Stimulated activated CD4-positive, alpha-beta T cell treated with anti-CD3 and anti-CD28 coated beads, Interleukin-12 subunit alpha, Interleukin-12 subunit beta, amount 100 ng/mL, for 24 hours (primary cell): ENCODE data around the gene MARK1.
"Not testable (repeated sequence)": the region's sequence is repeated elsewhere in the genome, so short reads cannot be mapped to it uniquely, and the experiment has no call there.

Experiments used
- DNase-seq, 2 experiments: peaks; one replicate each; pipeline ENCODE4 v3.0.0-alpha.2; 2020; ENCODE audit warnings: low read depth in 2 of 2

The MARK1 gene

DNA sequence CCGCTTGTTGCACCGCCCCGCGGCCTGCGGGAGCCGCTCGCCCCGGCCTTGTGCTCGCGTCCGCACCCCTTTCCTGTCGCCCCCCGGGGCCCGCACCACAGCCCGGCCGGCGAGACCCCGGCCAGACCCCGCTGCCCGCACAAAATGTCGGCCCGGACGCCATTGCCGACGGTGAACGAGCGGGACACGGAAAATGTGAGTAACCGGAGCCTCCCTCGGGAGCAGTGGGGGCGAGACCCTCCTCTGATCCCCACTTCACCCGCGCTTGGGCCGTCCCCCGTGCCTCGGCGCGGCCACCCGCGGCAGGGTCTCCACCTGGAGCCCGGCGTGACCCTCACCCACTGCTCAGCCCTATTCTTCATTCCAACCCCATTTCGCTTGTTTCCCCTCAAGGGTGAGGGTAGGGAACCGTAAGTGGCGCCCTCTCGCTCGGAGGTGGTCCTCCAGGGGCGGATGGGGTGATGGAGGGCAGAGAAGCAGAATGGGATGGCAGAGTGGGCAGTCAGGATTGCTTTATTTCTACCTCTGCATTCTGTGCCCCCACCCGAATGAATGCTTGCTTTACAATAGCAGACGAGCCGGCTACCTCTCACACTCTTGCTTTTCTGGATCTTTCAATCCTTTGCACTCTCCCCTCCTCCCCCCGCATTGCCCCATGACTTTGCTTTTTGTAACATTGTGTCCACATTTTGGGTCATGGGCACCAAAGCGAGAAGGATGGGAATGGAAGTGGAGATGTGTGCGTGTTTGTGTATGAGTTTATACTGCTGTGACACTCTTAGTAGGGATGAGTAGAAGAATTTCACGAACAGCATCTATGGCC is 954 bp downstream of the MARK1 start:
- no peak for DNase-seq

DNA sequence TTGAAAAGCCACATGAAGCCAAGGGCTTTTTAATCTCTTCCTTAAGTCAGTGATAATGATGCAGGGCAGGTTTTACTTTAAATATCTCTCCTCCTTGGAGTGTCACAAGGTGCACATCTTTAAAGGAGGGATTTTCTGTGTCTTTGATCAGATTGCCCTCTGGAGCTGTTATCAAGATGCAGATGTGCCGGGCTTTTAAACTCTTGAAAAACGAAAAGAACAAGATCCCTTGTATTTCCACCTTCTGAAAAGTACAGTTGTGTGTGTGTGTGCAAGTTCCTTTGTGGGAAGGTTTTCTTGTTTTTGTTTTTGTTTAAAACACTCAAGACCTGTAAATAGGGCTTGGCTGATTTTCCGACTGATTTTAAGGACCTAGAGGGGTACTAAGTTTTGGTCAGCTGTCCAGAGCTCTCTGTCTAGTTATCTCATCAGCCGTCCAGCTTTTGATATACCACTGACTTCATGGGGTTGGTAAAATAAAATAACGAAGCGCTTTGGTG is 1.6 kb downstream of the MARK1 start:
- no peak for DNase-seq

DNA sequence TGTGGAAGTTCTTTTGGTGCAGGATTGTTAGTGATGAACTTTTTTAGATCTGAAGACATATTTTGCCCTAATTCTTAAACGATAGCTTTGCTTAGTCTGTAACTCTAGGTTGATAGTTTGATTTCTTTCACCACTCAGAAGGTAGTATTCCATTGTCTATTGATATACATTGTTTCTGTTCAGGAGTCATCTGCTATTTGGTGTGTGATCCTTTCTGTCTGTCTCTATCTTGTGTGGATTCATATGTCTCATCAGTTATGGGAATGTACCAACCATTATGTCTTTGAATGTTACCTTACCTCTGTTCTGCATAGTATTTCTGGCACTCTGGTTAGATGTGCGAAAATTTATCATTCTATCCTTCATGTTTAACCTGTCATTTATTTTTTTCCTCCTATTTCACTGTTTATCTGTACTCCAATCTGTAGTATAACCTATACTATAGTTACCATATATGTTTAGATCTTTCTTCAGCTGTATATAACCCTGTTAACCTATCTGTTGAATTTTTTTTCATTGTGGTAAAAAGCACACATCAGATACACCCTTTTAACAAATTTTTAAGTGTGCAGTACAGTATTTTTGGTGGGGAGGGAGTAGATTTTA is 5.7 kb downstream of the MARK1 start:
- DNase-seq = no peak

DNA sequence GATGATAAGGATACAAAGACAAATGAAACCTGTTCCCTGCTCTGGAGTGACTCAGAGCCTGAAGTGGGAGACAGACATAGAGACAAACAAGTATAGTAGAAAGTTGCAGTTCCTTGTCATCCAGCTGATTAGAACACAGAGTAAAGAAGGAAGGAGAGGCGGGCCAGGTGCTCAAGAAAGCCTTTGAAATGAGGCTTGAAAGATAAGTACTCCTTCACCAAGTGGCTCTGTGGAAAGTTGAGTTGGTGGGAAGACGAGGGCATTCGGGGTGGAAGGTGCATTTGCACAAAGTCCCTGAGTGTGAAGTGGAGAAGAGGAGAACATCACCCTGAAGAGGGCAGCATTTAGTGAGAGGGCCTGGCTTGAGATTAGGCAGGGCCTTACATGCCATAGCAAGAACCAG is 17.0 kb downstream of the MARK1 start:
- no peak for DNase-seq

DNA sequence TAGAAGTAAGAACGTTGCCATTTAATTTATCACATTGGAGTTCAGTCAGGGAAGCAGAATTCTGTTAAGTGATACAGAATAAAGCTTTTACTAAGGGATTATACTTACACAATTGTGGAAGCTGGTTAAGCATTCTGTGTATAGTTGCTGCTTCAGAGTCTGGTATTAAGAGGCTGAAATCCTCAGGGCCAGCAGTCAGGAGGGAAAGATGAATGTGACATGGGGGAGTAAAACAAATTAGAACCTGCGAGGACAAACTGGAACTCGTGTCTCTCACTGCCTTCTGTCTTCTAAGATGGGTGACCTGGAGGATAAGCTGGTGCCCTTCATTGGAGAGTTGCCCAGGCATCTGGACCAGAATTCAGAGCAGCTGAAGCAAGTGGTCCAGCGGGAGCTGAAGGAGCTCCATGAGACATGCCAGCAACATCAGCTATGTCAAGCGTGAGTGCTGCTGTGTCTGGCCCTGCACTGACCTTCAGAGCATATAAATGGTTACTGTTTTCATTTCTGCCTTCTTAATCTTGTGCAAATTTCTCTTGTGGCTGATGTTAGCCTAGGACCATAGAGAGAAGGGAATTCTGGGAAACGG is 23.0 kb downstream of the MARK1 start:
- no peak for DNase-seq

DNA sequence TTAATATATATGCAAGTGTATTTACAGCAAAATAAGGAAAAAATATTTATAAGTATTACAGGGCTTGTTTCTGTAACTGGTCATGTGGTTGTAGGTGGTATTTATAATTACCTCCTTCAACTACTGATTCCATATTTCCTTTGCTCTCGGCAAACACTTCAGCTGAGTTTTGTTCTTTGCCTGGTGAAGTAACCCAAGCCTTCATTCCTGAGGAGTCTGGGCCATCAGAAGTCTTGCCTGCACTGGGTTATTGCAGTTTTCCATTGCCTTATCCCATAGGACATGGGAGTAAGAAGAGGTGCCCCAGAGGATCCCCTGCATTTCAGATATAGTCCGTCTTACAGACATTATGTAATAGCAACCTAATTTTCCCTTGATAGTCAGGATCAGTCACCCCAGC is 23.8 kb downstream of the MARK1 start:
- DNase-seq = no peak

DNA sequence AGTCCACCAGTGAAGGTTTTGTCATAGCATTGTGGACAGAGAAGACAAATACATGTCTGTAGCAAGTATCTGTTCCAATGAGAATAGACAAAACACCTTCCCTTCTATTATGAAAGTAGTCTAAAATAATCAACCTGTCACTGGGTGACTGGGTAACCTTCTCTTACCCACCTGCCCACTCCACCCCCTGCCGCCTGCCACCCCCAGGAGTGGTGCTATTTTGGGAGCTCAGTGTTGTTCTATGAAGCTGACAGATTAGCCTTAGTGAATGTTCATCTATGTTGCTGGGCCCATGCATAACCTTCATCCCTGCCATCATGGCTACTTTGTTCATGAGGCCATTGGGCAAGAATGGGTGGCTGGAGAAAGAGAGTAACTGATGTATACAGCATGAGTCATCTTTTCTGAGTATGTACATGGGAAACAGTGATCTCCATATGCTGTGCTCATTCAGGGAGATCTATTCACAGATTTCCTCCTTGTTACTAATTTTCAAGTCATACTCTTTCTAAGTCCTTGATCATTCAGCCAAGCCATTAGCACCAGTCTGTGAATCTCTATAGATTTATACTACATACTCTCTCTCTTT is 24.8 kb downstream of the MARK1 start:
- no peak for DNase-seq

DNA sequence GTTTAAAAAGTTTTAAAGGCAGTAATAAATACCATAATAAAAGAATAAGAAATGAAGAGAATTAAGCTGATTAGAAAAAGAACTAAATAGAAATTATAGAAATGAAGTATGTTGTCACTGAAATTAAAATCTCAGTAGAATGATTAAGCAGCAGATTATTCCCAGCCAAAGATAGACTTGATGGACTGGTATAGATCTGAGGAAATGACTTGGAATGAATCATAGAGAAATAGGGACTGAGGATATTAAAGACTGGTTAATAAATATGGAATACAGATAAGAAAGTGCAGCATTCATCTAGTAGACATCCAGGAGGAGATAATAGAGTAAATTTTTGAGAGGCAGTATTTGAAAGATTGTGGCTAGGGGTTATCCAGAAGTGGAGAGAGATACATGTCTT is 28.7 kb downstream of the MARK1 start:
- no peak for DNase-seq

DNA sequence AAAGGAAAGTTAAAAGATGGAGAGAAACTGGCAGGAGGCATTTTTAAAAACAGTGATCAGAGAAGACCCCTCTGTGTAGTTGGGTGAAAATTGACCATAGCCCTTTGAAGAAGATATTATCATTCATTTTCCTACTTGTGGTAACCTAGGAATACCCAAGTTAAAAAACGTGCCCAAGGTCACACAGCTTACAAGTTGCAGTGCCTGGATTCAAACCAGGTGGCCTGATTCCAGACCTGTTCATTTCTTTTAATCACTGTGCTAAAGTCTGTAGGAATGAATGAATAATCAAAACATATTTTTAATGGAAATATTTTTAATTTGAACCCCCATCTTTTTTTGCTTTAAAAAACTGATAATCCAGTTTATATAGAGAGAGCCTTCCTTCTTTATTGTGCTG is 35.6 kb downstream of the MARK1 start:
- DNase-seq = no peak

DNA sequence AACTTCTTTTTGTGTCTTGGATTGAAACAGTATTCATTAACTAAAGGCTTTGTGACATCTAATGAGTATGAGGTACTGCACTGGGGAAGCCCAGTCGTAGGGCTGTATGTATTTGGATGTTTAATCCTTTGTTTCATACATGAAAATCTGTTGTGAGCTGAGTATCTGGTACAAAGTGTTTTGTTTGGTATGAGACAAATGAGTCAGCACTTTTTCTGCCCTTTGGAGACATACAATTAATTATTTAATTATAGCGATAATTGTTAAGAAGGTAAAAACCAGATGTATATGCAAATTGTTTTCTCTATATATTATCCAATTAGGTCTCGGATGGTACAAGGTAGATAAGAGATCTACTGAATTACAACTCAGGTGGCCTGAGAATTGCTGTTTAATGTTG is 36.3 kb downstream of the MARK1 start:
- DNase-seq = no peak

DNA sequence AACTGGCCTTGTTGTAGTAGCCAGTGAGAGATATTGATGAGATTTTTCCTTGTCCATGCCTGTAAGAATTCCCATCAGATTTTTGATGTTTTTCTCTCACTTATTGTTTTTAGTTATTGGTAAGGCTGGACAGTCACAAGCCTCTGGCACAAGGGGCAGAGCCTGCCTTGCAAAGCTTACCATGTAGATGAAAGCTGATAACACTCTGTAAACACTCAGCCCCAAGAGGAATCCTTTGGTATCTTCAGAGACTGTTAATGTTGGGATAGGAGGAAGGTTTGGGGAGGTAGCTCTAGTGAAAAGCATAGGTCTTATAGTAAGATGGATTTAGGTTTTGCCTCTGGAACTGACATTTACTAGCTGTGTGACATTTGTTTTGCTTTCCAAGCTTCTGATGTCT is 37.7 kb downstream of the MARK1 start:
- DNase-seq = no peak

DNA sequence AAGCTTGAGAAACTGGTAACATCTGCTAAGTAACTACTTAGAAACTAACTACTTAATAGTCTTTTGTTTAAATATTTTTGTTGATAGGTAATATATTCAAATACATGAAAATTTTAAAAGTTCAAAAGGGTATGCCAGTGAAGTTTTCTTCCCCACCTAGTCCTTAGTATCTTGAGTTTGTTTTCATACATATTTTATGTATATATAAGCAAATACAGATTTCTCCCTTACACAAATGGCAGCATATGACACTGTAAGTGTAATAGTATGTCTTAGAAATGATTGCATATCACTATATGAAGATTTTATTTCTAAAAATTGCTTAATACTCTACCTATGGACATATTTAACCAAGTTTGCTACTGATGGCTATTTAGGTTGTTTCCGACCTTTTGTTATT is 38.9 kb downstream of the MARK1 start:
- DNase-seq = no peak

DNA sequence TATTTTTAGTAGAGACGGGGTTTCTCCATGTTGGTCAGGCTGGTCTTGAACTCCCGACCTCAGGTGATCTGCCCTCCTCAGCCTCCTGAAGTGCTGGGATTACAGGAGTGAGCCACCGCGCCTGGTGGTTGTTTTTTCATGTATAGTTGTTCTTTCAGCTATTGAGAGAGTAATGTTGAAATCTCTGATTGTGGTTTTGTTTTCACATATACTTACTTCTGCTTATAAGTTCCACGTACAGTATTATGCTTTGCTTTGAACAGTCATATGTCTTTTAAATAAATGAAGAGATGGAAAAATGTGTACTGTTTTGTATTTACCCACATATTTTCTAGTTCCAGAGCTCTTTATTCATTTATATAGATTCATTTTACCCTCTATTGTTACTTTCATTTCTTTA is 44.5 kb downstream of the MARK1 start:
- no peak for DNase-seq

DNA sequence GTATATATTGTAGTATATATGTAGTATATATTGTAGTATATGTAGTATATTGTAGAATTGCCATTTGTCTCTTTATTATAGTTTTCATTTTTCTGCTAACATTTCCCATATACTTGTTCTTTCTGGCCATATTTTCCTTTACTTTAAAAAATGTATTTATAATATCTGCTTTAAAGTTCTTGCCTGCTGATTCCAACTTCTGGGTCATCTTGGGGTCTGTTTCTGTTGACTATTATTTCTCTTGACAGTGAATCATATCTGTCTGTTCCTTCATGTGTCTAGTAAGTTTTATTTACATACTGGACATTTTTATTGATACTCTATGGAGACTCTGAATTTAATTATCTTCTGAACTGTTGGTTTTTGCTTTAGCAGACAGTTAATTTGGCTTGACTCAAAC is 45.9 kb downstream of the MARK1 start:
- DNase-seq = no peak

DNA sequence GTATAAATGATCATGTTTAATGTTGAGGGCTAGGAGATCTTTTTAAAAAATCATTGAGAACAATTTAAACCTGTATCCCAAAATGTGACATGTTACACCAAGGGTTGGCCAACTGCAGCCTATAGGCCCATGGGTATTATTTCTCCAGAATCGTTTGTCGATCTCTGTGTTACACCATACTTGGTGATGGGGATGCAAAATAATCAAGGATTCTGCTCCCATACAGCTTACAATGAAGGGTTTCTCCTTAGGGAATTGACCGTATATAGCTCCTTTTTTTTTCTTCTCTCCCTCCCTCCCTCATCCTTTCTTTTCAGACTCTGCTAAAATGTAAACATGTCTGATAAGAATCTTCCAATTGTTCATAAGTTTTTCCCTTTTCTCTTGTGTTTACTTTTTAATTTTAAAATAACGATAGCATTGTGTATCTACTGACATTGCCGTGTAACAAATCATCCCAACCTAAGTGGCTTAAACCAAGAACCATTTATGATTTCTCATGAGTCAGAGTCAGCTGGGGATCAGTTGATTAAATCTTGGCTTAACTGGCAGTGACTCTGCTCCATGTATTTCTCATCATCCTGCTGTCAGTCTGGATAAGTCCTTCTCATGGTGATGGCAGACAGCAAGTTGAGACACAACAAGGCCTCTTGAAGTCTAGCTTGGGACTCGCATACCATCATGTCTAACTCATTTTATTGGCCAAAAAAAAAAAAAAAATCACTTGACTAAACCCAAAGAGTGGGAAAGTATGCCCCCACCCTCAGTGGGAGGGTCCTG is 48.0 kb downstream of the MARK1 start:
- DNase-seq = no peak

DNA sequence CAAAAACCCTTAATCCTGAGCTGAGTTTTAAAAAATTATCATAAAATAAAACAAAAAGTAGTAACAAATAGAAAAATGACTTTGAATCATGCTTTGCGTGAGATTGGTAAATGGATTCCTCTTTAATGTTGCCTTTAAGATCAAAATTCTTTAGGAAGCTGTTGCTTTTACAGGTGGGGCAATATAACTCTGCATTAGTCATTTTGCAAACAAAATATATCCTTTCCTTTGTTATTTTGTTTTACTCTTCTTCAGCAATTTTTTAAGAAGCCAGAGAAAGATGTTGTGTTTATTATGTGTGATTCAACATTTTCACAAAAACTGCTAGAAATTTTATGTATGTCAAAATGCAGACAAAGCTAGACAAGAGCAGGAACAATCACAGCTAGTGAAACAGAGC is 50.0 kb downstream of the MARK1 start:
- DNase-seq = no peak

DNA sequence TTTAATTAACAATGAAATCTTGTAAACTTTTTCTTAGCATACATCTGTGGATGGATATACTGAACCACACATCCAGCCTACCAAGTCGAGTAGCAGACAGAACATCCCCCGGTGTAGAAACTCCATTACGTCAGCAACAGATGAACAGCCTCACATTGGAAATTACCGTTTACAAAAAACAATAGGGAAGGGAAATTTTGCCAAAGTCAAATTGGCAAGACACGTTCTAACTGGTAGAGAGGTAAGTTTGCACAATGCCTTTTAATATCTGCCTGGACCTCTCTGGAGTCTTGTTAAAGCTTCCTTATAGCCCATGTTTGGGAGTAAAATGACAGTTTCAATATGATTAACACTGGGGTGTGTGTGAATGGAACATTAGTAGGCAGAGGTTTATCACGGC is 51.4 kb downstream of the MARK1 start:
- DNase-seq = no peak

DNA sequence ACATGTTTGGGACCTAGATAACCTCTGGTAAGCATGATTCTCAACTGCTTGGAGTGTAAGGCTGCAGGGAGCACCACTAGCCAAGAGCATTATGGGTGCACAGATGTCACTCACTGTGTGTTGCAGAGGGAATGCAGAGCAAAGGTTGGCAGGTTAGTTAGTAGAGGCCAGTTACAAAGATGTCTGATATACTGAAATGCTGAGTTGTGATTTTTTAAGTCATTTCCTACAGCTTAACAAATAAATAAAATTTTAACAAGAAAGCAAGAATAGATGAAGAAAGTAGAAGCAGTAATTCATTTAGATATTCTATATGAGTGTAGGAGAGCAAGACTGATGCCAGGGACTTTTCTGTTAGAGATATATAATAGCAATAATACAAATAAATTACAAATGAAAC is 64.8 kb downstream of the MARK1 start:
- DNase-seq = no peak

DNA sequence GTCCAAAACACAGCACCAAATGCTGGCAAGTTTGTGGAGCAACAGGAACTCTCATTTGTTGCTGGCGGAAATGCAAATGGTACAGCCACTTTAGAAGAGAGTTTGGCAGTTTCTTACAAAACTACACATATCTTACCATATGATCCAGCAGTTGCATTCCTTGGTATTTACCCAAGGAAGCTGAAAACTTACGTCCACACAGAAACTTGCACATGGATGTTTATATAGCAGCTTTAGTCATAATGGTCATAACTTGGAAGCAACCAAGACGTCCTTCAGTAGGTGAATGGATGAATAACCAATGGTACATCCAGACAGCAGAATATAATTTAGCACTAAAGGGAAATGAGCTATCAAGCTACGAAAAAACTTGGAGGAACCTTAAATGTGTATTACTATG is 66.4 kb downstream of the MARK1 start:
- no peak for DNase-seq

DNA sequence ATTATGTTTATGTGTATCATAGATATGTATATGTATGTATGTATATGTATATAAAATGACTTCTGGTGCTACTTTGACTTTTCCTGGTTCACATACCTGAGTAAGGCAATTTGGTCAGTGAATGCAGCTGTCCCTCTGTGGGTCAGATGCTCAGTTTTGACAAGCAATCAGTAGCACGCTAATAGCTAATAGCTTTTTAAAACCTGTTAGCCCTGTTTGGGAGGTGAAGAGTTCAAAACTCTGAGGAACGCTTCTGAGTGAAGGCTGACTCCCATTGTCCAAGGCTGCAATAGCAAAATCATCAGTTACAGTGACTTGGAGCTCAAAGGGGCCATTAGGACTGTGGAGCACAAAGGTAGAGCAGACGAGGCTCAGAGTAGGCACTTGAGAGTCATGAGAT is 67.2 kb downstream of the MARK1 start:
- DNase-seq = no peak

DNA sequence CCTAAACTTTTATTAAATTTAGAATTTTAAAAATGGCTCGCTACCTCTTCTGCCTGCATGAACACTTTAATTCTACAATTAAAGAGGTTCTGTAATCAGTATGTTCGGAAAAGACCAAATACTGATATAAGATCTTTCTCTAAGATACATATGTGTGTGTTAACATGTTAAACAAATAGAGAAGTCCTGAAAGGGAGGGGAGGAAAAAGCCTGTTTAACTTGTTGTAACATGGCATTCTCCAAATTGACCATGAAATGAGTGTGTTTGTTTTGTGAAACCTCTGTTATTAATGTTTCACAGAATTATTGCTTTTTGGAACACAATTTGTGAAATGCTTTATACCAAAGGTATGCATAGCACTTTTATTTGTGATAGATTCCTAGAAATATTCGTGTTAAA is 77.0 kb downstream of the MARK1 start:
- no peak for DNase-seq

DNA sequence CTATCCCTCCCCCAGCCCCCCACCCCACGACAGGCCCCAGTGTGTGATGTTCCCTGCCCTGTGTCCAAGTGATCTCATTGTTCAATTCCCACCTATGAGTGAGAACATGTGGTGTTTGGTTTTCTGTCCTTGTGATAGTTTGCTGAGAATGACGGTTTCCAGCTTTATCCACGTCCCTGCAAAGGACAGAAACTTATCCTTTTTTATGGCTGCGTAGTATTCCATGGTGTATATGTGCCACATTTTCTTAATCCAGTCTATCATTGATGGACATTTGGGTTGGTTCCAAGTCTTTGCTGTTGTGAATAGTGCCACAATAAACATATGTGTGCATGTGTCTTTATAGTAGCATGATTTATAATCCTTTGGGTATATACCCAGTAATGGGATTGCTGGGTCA is 77.7 kb downstream of the MARK1 start:
- not testable (repeated sequence) for DNase-seq
